Vagina (tissue), 2 donors: ENCODE measurements around the gene NRG3. TPM values are rescaled to one million over a fixed set of nuclear protein-coding genes. Genes with fewer than 3 reads are reported as not detected.

Source experiments
- DNase-seq, 2 donors: peaks; one replicate each; pipeline ENCODE4 v3.0.0-alpha.2; 2017; ENCODE audit errors: extremely low spot score in 2 of 2
- H3K27ac ChIP-seq: fragments of 200-600 bp; sonication (generic); one replicate; pipeline ENCODE4 v1.5.1; 2019
- H3K27me3 ChIP-seq: fragments of 200-600 bp; sonication (generic); one replicate; pipeline ENCODE4 v1.5.1; 2019
- H3K36me3 ChIP-seq, 2 donors: fragments of 200-600 bp; sonication (generic); one replicate each; pipeline ENCODE4 v1.5.1; 2017 to 2019
- H3K4me1 ChIP-seq: fragments of 200-600 bp; sonication (generic); one replicate; pipeline ENCODE4 v1.5.1; 2019
- H3K4me3 ChIP-seq, 2 donors: fragments of 200-600 bp; sonication (generic); 1 replicate in 1 of 2; 2 replicates in 1 of 2; pipeline ENCODE4 v1.5.1; 2016 to 2019
- H3K9me3 ChIP-seq: fragments of 200-600 bp; sonication (generic); one replicate; pipeline ENCODE4 v1.5.1; 2019
- POLR2A ChIP-seq, 2 donors: fragments of 450-650 bp; IDR thresholded peaks; one replicate each; pipeline ENCODE4 v1.6.1; 2017; ENCODE audit warnings: antibody characterized with exemption in 2 of 2, mild to moderate bottlenecking in 2 of 2, moderate library complexity in 2 of 2
- POLR2AphosphoS5 ChIP-seq, 2 donors: sonication (generic); formaldehyde crosslinking; IDR thresholded peaks; one replicate each; pipeline ENCODE4 v1.9.0; 2017; ENCODE audit warnings: antibody characterized with exemption in 2 of 2, mild to moderate bottlenecking in 2 of 2, low read depth in 1 of 2; ENCODE audit not compliant: insufficient read depth in 1 of 2
- intact Hi-C: fragments of 100-400 bp; cut with DNase I; formaldehyde crosslinking; loops from one replicate; pipeline ENCODE4 v1.15.1; 2023
- total RNA-seq: library from RNA; depleted of rRNA; stranded (reverse); fragments of >200 nt; gene quantifications from one replicate; pipeline ENCODE4 v1.2.3, GENCODE V29; 2016
- TF ChIP-seq, protein P1 (sequence below), 3 experiments: fragments of 450-650 bp in 2 of 3; fragments of 200-600 bp in 1 of 3; sonication (generic) in 1 of 3; IDR thresholded peaks; one replicate each; pipeline ENCODE4 v1.5.1; 2017 to 2019; ENCODE audit warnings: antibody characterized with exemption in 3 of 3, mild to moderate bottlenecking in 2 of 3, moderate library complexity in 2 of 3

The NRG3 gene
- total RNA-seq, 1 donor from 2014 or later, result not detected

DNA sequence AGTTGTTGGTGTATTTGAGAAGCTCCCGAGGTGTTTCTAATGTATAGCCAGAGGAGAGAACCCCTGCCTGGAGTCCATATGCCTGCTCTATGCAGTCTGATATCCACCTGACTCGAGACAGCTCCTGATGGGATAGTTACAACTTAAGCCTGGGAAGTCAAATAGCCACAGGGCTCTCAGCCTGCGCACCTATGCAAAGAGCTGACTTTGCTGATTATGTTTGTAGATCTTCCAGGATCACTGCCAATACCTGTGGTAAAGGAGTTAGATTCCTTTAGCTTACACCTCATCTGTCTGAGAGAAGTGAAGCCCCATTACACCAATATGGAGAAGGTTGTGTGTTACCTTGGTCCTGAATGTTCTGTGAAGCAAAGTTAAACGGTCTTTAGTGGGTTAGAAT is 1063.3 kb downstream of the NRG3 start:
- Histone ChIP-seq H3K36me3 (no peaks in the 10 kb centered on the region), H3K9me3 (no peaks in the 10 kb centered on the region), H3K27me3 (no peaks in the 10 kb centered on the region), H3K4me1 (no peaks in the 10 kb centered on the region), H3K4me3 (no peak overlapping the region), H3K27ac (no peak overlapping the region)
- intact Hi-C loops, result no loop called here
- TF ChIP-seq POLR2AphosphoS5 (IDR thresholded peaks at IDR 0.05; ENCODE audit: insufficient read depth in 1 of 2, low read depth in 1 of 2) (no peak), POLR2A (IDR thresholded peaks at IDR 0.05) (no peak)
- TF ChIP-seq, protein P1, sequence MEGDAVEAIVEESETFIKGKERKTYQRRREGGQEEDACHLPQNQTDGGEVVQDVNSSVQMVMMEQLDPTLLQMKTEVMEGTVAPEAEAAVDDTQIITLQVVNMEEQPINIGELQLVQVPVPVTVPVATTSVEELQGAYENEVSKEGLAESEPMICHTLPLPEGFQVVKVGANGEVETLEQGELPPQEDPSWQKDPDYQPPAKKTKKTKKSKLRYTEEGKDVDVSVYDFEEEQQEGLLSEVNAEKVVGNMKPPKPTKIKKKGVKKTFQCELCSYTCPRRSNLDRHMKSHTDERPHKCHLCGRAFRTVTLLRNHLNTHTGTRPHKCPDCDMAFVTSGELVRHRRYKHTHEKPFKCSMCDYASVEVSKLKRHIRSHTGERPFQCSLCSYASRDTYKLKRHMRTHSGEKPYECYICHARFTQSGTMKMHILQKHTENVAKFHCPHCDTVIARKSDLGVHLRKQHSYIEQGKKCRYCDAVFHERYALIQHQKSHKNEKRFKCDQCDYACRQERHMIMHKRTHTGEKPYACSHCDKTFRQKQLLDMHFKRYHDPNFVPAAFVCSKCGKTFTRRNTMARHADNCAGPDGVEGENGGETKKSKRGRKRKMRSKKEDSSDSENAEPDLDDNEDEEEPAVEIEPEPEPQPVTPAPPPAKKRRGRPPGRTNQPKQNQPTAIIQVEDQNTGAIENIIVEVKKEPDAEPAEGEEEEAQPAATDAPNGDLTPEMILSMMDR (IDR thresholded peaks at IDR 0.05), result no peak
- DNase-seq, result no peak

DNA sequence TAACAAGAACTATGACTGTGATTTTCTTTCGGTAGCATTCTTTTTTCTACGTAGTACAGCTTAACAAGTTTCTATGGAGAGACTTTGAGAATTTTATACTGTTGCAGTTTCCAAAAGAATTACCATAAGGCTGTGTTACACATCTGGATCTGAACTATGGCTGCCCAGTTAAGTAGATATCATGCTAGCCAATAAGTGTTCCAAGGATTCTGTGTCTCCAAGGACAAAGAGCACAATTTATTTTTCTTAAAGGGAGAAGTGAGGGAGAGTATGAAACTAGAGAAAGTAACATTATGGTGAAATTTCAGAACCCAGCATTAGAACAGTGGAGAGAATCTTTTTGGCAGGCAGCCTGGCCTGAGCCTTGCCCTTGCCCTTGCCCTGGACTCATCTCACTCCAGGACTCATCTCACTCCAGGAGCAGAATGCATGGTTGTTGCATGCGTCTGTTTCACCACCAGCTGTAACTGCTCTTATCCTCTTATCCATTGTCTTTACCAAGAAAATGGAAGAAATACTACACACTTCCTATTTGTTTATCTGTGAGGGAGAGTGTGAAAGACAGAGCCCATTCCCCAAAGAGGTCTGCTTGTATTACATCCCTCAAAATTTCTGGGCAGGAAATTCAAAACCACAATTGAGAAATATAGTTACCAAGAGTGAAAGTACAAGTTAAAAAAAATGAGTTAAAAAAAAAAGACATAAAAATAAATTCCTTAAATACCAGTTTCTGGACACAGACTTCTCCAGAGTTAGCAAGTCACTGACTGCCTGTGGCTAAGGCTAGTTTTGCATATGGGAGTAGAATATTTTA is 1067.5 kb downstream of the NRG3 start:
- H3K27me3 ChIP-seq, result no peaks in the 10 kb centered on the region
- no peak overlapping the region for H3K27ac ChIP-seq
- intact Hi-C loops, result no loop called here
- no peak for DNase-seq
- H3K9me3 ChIP-seq, result no peaks in the 10 kb centered on the region
- H3K4me1 ChIP-seq, result no peaks in the 10 kb centered on the region
- no peak overlapping the region for H3K4me3 ChIP-seq
- H3K36me3 ChIP-seq, result no peaks in the 10 kb centered on the region
- TF ChIP-seq, protein P1 (IDR thresholded peaks at IDR 0.05), result no peak
- TF ChIP-seq POLR2AphosphoS5 (IDR thresholded peaks at IDR 0.05; ENCODE audit: insufficient read depth in 1 of 2, low read depth in 1 of 2), result no peak
- TF ChIP-seq POLR2A (IDR thresholded peaks at IDR 0.05), result no peak

DNA sequence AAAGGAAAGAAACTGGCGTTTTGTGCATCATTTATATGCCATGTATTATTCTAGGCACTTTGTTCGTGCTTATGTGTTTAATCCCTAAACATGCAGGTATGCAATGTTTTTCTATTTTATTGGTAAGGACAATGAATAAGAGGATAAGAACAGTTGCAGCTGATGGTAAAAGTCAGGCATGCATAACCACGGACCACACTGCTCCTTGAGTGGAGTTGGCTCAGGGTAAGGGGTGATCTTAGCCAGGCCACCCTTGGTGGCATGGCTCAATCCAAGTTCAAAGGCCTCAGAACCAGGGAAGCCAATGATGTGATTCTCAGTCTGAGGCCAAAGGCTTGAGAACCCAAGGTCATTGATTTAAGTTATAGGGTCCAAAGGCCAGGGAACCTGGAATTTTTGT is 1068.1 kb downstream of the NRG3 start:
- intact Hi-C loops, result no loop called here

DNA sequence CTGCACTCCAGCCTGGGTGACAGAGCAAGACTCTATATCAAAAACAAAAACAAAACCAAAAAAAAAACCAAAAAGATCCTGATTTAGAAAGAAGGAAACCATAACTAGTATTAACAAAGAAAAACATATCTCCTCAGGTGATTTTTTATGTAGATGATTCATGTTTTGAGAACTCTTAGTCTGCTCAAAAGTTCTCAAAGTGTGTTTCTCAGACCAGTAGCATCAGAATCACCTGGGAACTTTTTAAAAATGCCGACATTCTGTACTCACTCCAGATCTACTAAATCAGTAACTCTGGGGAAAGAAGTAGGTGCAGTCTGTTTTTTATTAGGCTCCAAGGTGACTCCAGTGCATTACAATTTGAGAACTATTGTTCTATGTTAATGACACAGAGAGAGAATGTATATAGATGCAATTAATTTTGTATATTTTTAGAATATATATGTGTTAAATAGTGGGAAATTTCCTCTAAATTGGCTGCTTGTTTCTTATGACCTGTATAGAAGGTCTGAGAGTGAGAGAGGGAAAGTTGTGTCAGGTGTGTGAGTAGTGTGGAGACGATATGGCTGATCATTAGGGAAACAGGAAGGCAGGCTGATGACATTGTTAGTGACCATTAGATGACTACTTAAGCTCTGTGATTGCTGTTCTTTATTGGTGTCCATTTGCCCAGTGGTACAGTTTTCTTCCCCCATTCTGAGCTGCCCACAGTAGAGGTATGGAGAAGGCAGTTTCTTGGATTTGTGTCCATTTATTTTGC is 1075.0 kb downstream of the NRG3 start:
- Histone ChIP-seq H3K27ac (no peak overlapping the region), H3K4me3 (no peak overlapping the region), H3K4me1 (no peaks in the 10 kb centered on the region), H3K9me3 (no peaks in the 10 kb centered on the region), H3K27me3 (no peaks in the 10 kb centered on the region), H3K36me3 (no peaks in the 10 kb centered on the region)
- intact Hi-C loops, result no loop called here
- no peak for DNase-seq
- TF ChIP-seq POLR2A (IDR thresholded peaks at IDR 0.05) (no peak), POLR2AphosphoS5 (IDR thresholded peaks at IDR 0.05; ENCODE audit: insufficient read depth in 1 of 2, low read depth in 1 of 2) (no peak)
- TF ChIP-seq, protein P1 (IDR thresholded peaks at IDR 0.05), result no peak

More for the DNA sequence above, 1068.1 kb downstream of the NRG3 start:
- H3K4me3 ChIP-seq, result no peak overlapping the region
- no peaks in the 10 kb centered on the region for H3K27me3 ChIP-seq
- no peak overlapping the region for H3K27ac ChIP-seq
- H3K9me3 ChIP-seq, result no peaks in the 10 kb centered on the region
- TF ChIP-seq POLR2A (IDR thresholded peaks at IDR 0.05) (no peak), POLR2AphosphoS5 (IDR thresholded peaks at IDR 0.05; ENCODE audit: insufficient read depth in 1 of 2, low read depth in 1 of 2) (no peak)
- TF ChIP-seq, protein P1 (IDR thresholded peaks at IDR 0.05), result no peak
- DNase-seq, result no peak
- H3K36me3 ChIP-seq, result no peaks in the 10 kb centered on the region
- H3K4me1 ChIP-seq, result no peaks in the 10 kb centered on the region
